Measurements from ENCODE around the gene DNAH8. TPM values are rescaled to one million over a fixed set of nuclear protein-coding genes. Genes with fewer than 3 reads are reported as not detected.

The DNAH8 gene
- total RNA-seq, 3 donors from 2014 or later (not counting 1 experiment from before 2014, with no cell fraction given): 0.10 TPM; not detected in 2

DNA sequence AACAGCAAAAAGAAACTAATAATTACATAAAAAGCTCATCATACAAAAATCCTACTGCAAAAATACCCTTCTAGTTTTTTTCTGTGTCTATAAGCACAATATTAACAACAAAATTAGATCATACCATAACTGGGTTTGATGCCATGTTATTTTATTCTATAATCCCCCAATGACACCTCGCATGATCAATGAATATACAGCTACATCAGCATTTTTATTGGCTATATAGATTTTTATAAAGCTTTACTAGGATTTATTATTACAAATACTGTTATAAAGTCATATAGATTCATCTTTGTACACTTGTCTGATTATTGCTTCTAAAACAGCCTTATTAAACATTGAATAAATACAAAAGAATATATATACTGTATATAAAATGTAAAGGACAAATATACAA, 288.4 kb downstream of the DNAH8 start:
- Histone ChIP-seq H3K9me3 (ENCODE audit: control insufficient read depth, insufficient read depth, low read length) (no peaks in the 10 kb centered on the region), H3K4me1 (ENCODE audit: control insufficient read depth, insufficient read depth, low read length) (no peaks in the 10 kb centered on the region), H3K27me3 (ENCODE audit: control insufficient read depth, insufficient read depth, low read length) (peaks cover 5% of the 10 kb centered on the region), H3K4me3 (ENCODE audit: low read length) (no peak overlapping the region), H3K36me3 (ENCODE audit: control insufficient read depth, insufficient read depth, low read length) (no peaks in the 10 kb centered on the region), H3K27ac (ENCODE audit: low read length) (no peak overlapping the region)
- no peaks in the 10 kb centered on the region for H3K4me1 Mint-ChIP-seq
- peaks cover 42 to 49% of the 10 kb centered on the region in 2 donors for H3K27me3 Mint-ChIP-seq (ENCODE audit: low read depth in 2 of 2)
- H3K4me3 Mint-ChIP-seq: no peak overlapping the region
- DNase-seq: no peak
- no peaks in the 10 kb centered on the region for H3K36me3 Mint-ChIP-seq
- WGBS (ENCODE audit: insufficient coverage): no CpG with 5 or more reads among the region's 1 CpG
- H3K9me3 Mint-ChIP-seq: no peaks in the 10 kb centered on the region
- intact Hi-C loops (cut with micrococcal nuclease): loop anchor here (2.0 kb wide), 1 partner anchor 299 kb away; no protein-coding TSS in a partner anchor
- H3K27ac Mint-ChIP-seq: no peak overlapping the region
- TF ChIP-seq, protein P1, sequence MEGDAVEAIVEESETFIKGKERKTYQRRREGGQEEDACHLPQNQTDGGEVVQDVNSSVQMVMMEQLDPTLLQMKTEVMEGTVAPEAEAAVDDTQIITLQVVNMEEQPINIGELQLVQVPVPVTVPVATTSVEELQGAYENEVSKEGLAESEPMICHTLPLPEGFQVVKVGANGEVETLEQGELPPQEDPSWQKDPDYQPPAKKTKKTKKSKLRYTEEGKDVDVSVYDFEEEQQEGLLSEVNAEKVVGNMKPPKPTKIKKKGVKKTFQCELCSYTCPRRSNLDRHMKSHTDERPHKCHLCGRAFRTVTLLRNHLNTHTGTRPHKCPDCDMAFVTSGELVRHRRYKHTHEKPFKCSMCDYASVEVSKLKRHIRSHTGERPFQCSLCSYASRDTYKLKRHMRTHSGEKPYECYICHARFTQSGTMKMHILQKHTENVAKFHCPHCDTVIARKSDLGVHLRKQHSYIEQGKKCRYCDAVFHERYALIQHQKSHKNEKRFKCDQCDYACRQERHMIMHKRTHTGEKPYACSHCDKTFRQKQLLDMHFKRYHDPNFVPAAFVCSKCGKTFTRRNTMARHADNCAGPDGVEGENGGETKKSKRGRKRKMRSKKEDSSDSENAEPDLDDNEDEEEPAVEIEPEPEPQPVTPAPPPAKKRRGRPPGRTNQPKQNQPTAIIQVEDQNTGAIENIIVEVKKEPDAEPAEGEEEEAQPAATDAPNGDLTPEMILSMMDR (IDR thresholded peaks at IDR 0.05): no peak
- ATAC-seq: no peak

DNA sequence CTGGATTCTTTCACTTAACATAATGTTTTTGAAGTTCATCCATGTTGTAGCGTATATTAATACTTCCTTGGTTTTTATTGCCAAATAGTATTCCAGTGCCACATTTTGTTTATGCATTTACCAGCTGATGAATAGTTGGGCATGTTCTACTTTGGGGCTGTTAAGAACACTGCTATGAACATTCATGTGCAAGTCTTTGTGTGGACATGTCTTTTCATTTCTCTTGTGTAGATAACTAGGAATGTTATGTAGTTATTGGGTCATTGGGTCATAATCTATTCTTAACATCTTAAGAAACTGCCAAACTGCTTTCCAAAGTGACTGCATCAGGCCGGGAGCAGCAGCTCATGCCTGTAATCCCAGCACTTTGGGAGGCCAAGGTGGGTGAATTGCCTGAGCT, 289.7 kb downstream of the DNAH8 start:
- Histone ChIP-seq H3K36me3 (ENCODE audit: control insufficient read depth, insufficient read depth, low read length) (no peaks in the 10 kb centered on the region), H3K27me3 (ENCODE audit: control insufficient read depth, insufficient read depth, low read length) (peaks cover 5% of the 10 kb centered on the region), H3K4me1 (ENCODE audit: control insufficient read depth, insufficient read depth, low read length) (no peaks in the 10 kb centered on the region), H3K27ac (ENCODE audit: low read length) (no peak overlapping the region), H3K9me3 (ENCODE audit: control insufficient read depth, insufficient read depth, low read length) (no peaks in the 10 kb centered on the region), H3K4me3 (ENCODE audit: low read length) (no peak overlapping the region)
- Mint-ChIP-seq H3K27me3 (ENCODE audit: low read depth in 2 of 2) (peaks cover 47 to 61% of the 10 kb centered on the region in 2 donors), H3K4me3 (no peak overlapping the region), H3K9me3 (no peaks in the 10 kb centered on the region), H3K4me1 (no peaks in the 10 kb centered on the region), H3K36me3 (no peaks in the 10 kb centered on the region), H3K27ac (no peak overlapping the region)
- no peak for ATAC-seq
- TF ChIP-seq, protein P1 (IDR thresholded peaks at IDR 0.05): no peak
- WGBS (ENCODE audit: insufficient coverage): 60% methylated on average over 1 of the region's 2 CpGs
- no peak for DNase-seq
- intact Hi-C loops (cut with micrococcal nuclease): no loop called here

DNA sequence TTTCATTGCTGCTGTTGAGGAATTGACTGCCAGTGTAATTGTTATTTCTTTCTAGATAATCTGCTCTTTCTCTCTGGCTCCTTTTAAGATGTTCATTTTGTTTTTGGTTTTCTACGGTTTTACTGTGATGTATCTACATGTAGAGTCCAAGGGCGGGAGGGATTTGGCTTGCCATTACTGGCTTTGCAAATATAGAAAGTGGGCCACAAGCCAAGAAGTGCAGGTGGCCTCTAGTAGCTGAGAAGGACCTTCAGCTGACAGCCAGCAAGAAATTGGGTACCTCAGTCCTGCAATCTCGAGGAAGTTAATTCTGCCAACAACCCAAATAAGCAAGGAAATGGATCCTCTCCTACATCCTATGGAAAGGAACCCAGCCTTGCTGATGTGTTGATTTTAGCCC, 290.7 kb downstream of the DNAH8 start:
- H3K27me3 Mint-ChIP-seq (ENCODE audit: low read depth in 2 of 2): peaks cover 41 to 56% of the 10 kb centered on the region in 2 donors
- no peak overlapping the region for H3K4me3 Mint-ChIP-seq
- Histone ChIP-seq H3K9me3 (ENCODE audit: control insufficient read depth, insufficient read depth, low read length) (no peaks in the 10 kb centered on the region), H3K27ac (ENCODE audit: low read length) (no peak overlapping the region), H3K4me3 (ENCODE audit: low read length) (no peak overlapping the region), H3K27me3 (ENCODE audit: control insufficient read depth, insufficient read depth, low read length) (peaks cover 5% of the 10 kb centered on the region), H3K4me1 (ENCODE audit: control insufficient read depth, insufficient read depth, low read length) (no peaks in the 10 kb centered on the region), H3K36me3 (ENCODE audit: control insufficient read depth, insufficient read depth, low read length) (no peaks in the 10 kb centered on the region)
- no peak overlapping the region for H3K27ac Mint-ChIP-seq
- no peaks in the 10 kb centered on the region for H3K36me3 Mint-ChIP-seq
- 80% methylated on average over 3 of the region's 3 CpGs for WGBS (ENCODE audit: insufficient coverage)
- ATAC-seq (no peak), DNase-seq (no peak)
- no peaks in the 10 kb centered on the region for H3K9me3 Mint-ChIP-seq
- H3K4me1 Mint-ChIP-seq: no peaks in the 10 kb centered on the region
- intact Hi-C loops (cut with micrococcal nuclease): no loop called here
- TF ChIP-seq, protein P1 (IDR thresholded peaks at IDR 0.05): no peak

DNA sequence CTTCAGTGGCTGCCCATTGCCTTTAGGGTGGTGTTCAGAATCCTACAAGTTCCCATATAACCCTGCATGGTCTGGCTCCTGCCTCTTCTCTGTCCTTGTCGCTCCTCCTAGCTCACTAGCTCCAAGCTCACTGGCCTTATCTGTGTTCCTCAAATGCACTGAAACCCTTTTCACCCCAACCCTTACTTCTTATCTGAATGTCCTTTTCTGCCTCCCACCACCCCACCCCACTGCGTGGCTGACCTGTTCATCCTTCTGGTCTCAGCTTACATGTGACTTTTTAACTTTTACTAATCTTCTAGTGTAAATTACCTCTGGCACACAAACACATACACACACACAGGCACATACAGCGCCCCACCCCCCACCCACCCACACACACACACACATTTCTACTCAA, 292.5 kb downstream of the DNAH8 start:
- TF ChIP-seq, protein P1 (IDR thresholded peaks at IDR 0.05): no peak
- 59% methylated on average over 3 of the region's 3 CpGs for WGBS (ENCODE audit: insufficient coverage)
- no peak overlapping the region for H3K4me3 Mint-ChIP-seq
- no peaks in the 10 kb centered on the region for H3K36me3 ChIP-seq (ENCODE audit: control insufficient read depth, insufficient read depth, low read length)
- no peaks in the 10 kb centered on the region for H3K9me3 ChIP-seq (ENCODE audit: control insufficient read depth, insufficient read depth, low read length)
- no peak overlapping the region for H3K4me3 ChIP-seq (ENCODE audit: low read length)
- H3K36me3 Mint-ChIP-seq: no peaks in the 10 kb centered on the region
- DNase-seq (no peak), ATAC-seq (no peak)
- no peak overlapping the region for H3K27ac Mint-ChIP-seq
- intact Hi-C loops (cut with micrococcal nuclease): no loop called here
- H3K9me3 Mint-ChIP-seq: no peaks in the 10 kb centered on the region
- H3K4me1 Mint-ChIP-seq: no peaks in the 10 kb centered on the region
- no peaks in the 10 kb centered on the region for H3K4me1 ChIP-seq (ENCODE audit: control insufficient read depth, insufficient read depth, low read length)
- no peak overlapping the region for H3K27ac ChIP-seq (ENCODE audit: low read length)
- H3K27me3 Mint-ChIP-seq (ENCODE audit: low read depth in 2 of 2): peaks cover 44 to 62% of the 10 kb centered on the region in 2 donors
- H3K27me3 ChIP-seq (ENCODE audit: control insufficient read depth, insufficient read depth, low read length): peaks cover 5% of the 10 kb centered on the region
